ENCODE results near the gene ETF1.

Gene ETF1

GRCh38 chr5:138583984-138584637, 41.1 kb upstream of the ETF1 start:
- Histone ChIP-seq H3K9ac (ENCODE audit: low read length) (no peak overlapping the region), H3K4me1 (ENCODE audit: low read length) (no peaks in the 10 kb centered on the region), H3K79me2 (ENCODE audit: low read length) (no peaks in the 10 kb centered on the region), H2AFZ (ENCODE audit: low read length) (no peak overlapping the region), H3K4me3 (ENCODE audit: low read length) (no peak overlapping the region), H4K20me1 (ENCODE audit: insufficient read depth, low read length) (no peaks in the 10 kb centered on the region), H3K36me3 (replicated peaks; ENCODE audit: insufficient read depth, low read length) (no peaks in the 10 kb centered on the region), H3F3A (ENCODE audit: insufficient read depth, low read length) (no peaks in the 10 kb centered on the region), H3K9me3 (replicated peaks; ENCODE audit: insufficient read depth, low read length) (no peaks in the 10 kb centered on the region), H3K27ac (ENCODE audit: low read length) (no peak overlapping the region), H3K9me2 (replicated peaks; ENCODE audit: insufficient read depth, low read length) (no peaks in the 10 kb centered on the region), H3K4me2 (ENCODE audit: low read depth, low read length) (no peak overlapping the region), H3K27me3 (replicated peaks; ENCODE audit: insufficient read depth, low read length) (no peaks in the 10 kb centered on the region)
- TF ChIP-seq EZH2phosphoT487 (IDR thresholded peaks at IDR 0.05; ENCODE audit: low read length) (no peak), EZH2 (optimal IDR thresholded peaks at IDR 0.05; ENCODE audit: low read depth, low read length) (no peak)
- DNase-seq: no peak

- H3K27ac ChIP-seq (ENCODE audit: low read length): no peak overlapping the region
- H3K79me2 ChIP-seq (ENCODE audit: low read length): no peaks in the 10 kb centered on the region
- TF ChIP-seq CTCF (IDR thresholded peaks at IDR 0.05; ENCODE audit: low read length) (no peak), EZH2 (optimal IDR thresholded peaks at IDR 0.05; ENCODE audit: low read depth, low read length) (no peak), EZH2phosphoT487 (IDR thresholded peaks at IDR 0.05; ENCODE audit: low read length) (no peak)
These were observed 39.9 kb upstream of the ETF1 start for GRCh38 chr5:138582959-138583358.

GRCh38 chr5:138580777-138581176, 37.7 kb upstream of the ETF1 start:
- no peak overlapping the region for H2AFZ ChIP-seq (ENCODE audit: low read length)
- H3K27me3 ChIP-seq (replicated peaks; ENCODE audit: insufficient read depth, low read length): no peaks in the 10 kb centered on the region
- no peak overlapping the region for H3K4me3 ChIP-seq (ENCODE audit: low read length)
- no peaks in the 10 kb centered on the region for H3K4me1 ChIP-seq (ENCODE audit: low read length)
- H3K9me2 ChIP-seq (replicated peaks; ENCODE audit: insufficient read depth, low read length): no peaks in the 10 kb centered on the region
- no peak overlapping the region for H3K9ac ChIP-seq (ENCODE audit: low read length)
- DNase-seq: no peak
- H3K79me2 ChIP-seq (ENCODE audit: low read length): no peaks in the 10 kb centered on the region
- H4K20me1 ChIP-seq (ENCODE audit: insufficient read depth, low read length): no peaks in the 10 kb centered on the region
- TF ChIP-seq EZH2 (optimal IDR thresholded peaks at IDR 0.05; ENCODE audit: low read depth, low read length) (no peak), CTCF (IDR thresholded peaks at IDR 0.05; ENCODE audit: low read length) (no peak), EZH2phosphoT487 (IDR thresholded peaks at IDR 0.05; ENCODE audit: low read length) (no peak)
- no peak overlapping the region for H3K4me2 ChIP-seq (ENCODE audit: low read depth, low read length)
- H3K36me3 ChIP-seq (replicated peaks; ENCODE audit: insufficient read depth, low read length): no peaks in the 10 kb centered on the region
- no peaks in the 10 kb centered on the region for H3K9me3 ChIP-seq (replicated peaks; ENCODE audit: insufficient read depth, low read length)
- no peak overlapping the region for H3K27ac ChIP-seq (ENCODE audit: low read length)
- no peaks in the 10 kb centered on the region; the same call in 1 of the 2 replicates for H3F3A ChIP-seq (ENCODE audit: insufficient read depth, low read length)

More at GRCh38 chr5:138582959-138583358, 39.9 kb upstream of the ETF1 start:
- Histone ChIP-seq H3K4me2 (ENCODE audit: low read depth, low read length) (no peak overlapping the region), H3F3A (ENCODE audit: insufficient read depth, low read length) (no peaks in the 10 kb centered on the region), H3K4me3 (ENCODE audit: low read length) (no peak overlapping the region), H2AFZ (ENCODE audit: low read length) (no peak overlapping the region), H3K36me3 (replicated peaks; ENCODE audit: insufficient read depth, low read length) (no peaks in the 10 kb centered on the region), H3K9me3 (replicated peaks; ENCODE audit: insufficient read depth, low read length) (no peaks in the 10 kb centered on the region), H3K4me1 (ENCODE audit: low read length) (no peaks in the 10 kb centered on the region), H3K27me3 (replicated peaks; ENCODE audit: insufficient read depth, low read length) (no peaks in the 10 kb centered on the region), H4K20me1 (ENCODE audit: insufficient read depth, low read length) (no peaks in the 10 kb centered on the region), H3K9ac (ENCODE audit: low read length) (no peak overlapping the region), H3K9me2 (replicated peaks; ENCODE audit: insufficient read depth, low read length) (no peaks in the 10 kb centered on the region)
- DNase-seq: no peak

- no peak overlapping the region for H3K9ac ChIP-seq (ENCODE audit: low read length)
- H3K4me3 ChIP-seq (ENCODE audit: low read length): no peak overlapping the region
- H3K4me1 ChIP-seq (ENCODE audit: low read length): no peaks in the 10 kb centered on the region
- H3K9me3 ChIP-seq (replicated peaks; ENCODE audit: insufficient read depth, low read length): no peaks in the 10 kb centered on the region
- peaks cover 2% of the 10 kb centered on the region for H3K79me2 ChIP-seq (ENCODE audit: low read length)
- TF ChIP-seq EZH2 (optimal IDR thresholded peaks at IDR 0.05; ENCODE audit: low read depth, low read length): no peak
- no peaks in the 10 kb centered on the region for H3K27me3 ChIP-seq (replicated peaks; ENCODE audit: insufficient read depth, low read length)
- no peak overlapping the region for H2AFZ ChIP-seq (ENCODE audit: low read length)
- no peaks in the 10 kb centered on the region for H4K20me1 ChIP-seq (ENCODE audit: insufficient read depth, low read length)
- H3K27ac ChIP-seq (ENCODE audit: low read length): no peak overlapping the region
- H3K4me2 ChIP-seq (ENCODE audit: low read depth, low read length): no peak overlapping the region
- H3F3A ChIP-seq (ENCODE audit: insufficient read depth, low read length): no peaks in the 10 kb centered on the region; the same call in 1 of the 2 replicates
- H3K36me3 ChIP-seq (replicated peaks; ENCODE audit: insufficient read depth, low read length): no peaks in the 10 kb centered on the region
- no peaks in the 10 kb centered on the region for H3K9me2 ChIP-seq (replicated peaks; ENCODE audit: insufficient read depth, low read length)
- DNase-seq: no peak
These were observed 37.0 kb upstream of the ETF1 start for GRCh38 chr5:138580001-138580400.

All from MM.1S (cell line).